ENCODE results near the gene MYO15A.
A peak's percentile ranks its signal among the peaks of the same experiment; 100 is the strongest.

The MYO15A gene

GRCh38 chr17:18076936-18077335 is 31.6 kb upstream of the MYO15A start:
- H3K36me3 ChIP-seq (ENCODE audit: low read depth): no peaks in the 10 kb centered on the region
- no peak overlapping the region for H3K27ac ChIP-seq (ENCODE audit: poor library complexity, severe bottlenecking)
- H3K9me3 ChIP-seq (ENCODE audit: severe bottlenecking): no peaks in the 10 kb centered on the region
- DNase-seq (ENCODE audit: low spot score) (no peak), ATAC-seq (ENCODE audit: low read depth) (no peak)
- H3K27me3 ChIP-seq (ENCODE audit: insufficient read depth, poor library complexity, severe bottlenecking): no peaks in the 10 kb centered on the region
- H3K4me1 ChIP-seq (ENCODE audit: insufficient read depth, poor library complexity, severe bottlenecking): no peaks in the 10 kb centered on the region
- H3K4me3 ChIP-seq (ENCODE audit: severe bottlenecking): no peak overlapping the region
- TF ChIP-seq CTCF (IDR thresholded peaks at IDR 0.05; ENCODE audit: poor library complexity, severe bottlenecking): no peak

DNA sequence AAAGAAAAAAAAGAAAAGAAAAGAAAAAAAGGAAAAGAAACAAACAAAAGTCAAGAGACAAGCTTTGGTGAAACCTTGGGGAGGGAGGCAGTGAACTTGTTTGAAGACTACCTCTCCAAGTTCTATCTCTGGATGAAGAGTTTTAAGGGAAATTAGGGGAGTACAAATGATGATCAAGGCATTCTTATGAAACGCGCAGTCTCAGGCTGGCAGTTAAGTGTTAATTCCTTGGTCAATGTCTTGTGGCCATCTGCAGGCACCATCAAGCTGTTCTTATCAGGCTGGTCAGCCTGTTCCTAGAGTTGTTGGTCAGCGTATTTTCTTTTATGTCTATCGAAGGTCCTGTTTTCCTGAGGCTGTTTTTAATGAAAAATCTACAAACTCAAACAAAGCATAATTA is 29.0 kb upstream of the MYO15A start:
- no peaks in the 10 kb centered on the region for H3K36me3 ChIP-seq (ENCODE audit: low read depth)
- no peak for TF ChIP-seq CTCF (IDR thresholded peaks at IDR 0.05; ENCODE audit: poor library complexity, severe bottlenecking)
- DNase-seq (ENCODE audit: low spot score): no peak

DNA sequence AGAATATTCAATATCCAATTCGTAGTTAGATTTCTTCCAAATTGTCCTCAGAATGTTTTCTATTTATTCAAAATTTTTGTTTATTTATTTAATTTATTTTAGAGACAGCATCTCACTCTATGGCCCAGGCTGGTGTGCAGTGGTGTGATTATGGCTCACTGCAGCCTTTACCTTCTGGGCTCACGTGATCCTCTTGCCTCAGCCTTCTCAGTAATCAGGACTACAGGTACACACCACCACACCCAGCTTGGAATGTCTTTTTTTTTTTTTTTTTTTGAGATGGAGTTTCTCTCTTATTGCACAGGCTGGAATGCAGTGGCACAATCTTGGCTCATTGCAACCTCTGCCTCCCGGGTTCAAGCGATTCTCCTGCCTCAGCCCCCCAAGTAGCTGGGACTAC is 24.3 kb upstream of the MYO15A start:
- no peaks in the 10 kb centered on the region for H3K9me3 ChIP-seq (ENCODE audit: severe bottlenecking)
- no peak overlapping the region for H3K27ac ChIP-seq (ENCODE audit: poor library complexity, severe bottlenecking)
- DNase-seq (ENCODE audit: low spot score): no peak
- no peak overlapping the region for H3K4me3 ChIP-seq (ENCODE audit: severe bottlenecking)
- TF ChIP-seq CTCF (IDR thresholded peaks at IDR 0.05; ENCODE audit: poor library complexity, severe bottlenecking): no peak
- peaks cover 3% of the 10 kb centered on the region for H3K4me1 ChIP-seq (ENCODE audit: insufficient read depth, poor library complexity, severe bottlenecking)
- ATAC-seq (ENCODE audit: low read depth): no peak
- no peaks in the 10 kb centered on the region for H3K36me3 ChIP-seq (ENCODE audit: low read depth)
- H3K27me3 ChIP-seq (ENCODE audit: insufficient read depth, poor library complexity, severe bottlenecking): no peaks in the 10 kb centered on the region

More for the DNA sequence above, 29.0 kb upstream of the MYO15A start:
- Histone ChIP-seq H3K9me3 (ENCODE audit: severe bottlenecking) (no peaks in the 10 kb centered on the region), H3K27ac (ENCODE audit: poor library complexity, severe bottlenecking) (no peak overlapping the region), H3K27me3 (ENCODE audit: insufficient read depth, poor library complexity, severe bottlenecking) (no peaks in the 10 kb centered on the region), H3K4me3 (ENCODE audit: severe bottlenecking) (no peak overlapping the region), H3K4me1 (ENCODE audit: insufficient read depth, poor library complexity, severe bottlenecking) (no peaks in the 10 kb centered on the region)
- no peak for ATAC-seq (ENCODE audit: low read depth)

DNA sequence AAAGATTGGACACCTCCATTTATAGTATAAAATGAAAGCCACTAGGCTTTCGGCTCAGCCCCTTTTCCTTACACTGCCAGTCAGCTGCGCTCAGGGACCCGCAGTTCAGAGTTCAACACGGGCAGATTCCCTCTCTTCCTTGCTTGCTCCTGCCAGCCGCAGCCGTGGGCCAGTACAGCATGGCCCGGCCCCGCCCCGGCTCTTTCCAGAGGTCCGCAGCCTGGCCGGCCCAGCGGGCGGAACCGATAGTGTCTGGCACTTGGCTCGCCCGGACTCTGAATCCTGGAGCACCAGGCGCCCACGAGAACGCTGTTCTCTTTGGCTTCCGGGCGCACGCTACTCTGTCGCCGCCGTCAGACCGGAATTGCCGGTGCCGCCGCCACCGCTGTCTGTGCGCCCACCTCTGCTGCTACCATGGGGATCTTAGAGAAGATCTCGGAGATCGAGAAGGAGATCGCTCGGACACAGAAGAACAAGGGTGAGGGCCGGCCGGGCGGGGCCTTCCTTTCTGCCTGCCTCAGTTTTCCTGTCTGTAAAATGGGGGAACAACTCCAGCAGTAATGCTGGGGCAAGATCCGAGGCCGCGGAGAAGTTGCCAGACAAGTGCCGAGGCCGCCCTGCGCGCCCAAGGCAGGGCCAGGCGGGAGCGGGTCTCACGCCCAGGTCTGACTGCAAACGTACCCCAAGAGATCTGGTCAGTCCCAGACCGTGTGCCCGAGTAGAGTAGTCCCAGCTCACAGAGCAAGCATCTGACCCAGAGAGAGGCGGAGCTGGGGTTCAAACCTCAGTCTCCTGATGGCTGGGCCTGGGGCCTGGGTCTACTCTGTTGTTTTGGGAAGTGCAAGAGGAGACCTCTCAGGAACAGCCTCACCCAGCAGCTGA is 20.7 kb upstream of the MYO15A start, which contains the start of gene DRG2:
DRG2 (plus strand) TSS at position 339 of the 882 bp plus-strand sequence; CDS start at position 415, 76 bp downstream.
- Histone ChIP-seq H3K4me3 (ENCODE audit: severe bottlenecking) (peak within 1 kb of the TSS; percentile 73), H3K4me1 (ENCODE audit: insufficient read depth, poor library complexity, severe bottlenecking) (peaks cover 3% of the 10 kb centered on the region), H3K9me3 (ENCODE audit: severe bottlenecking) (no peaks in the 10 kb centered on the region), H3K27me3 (ENCODE audit: insufficient read depth, poor library complexity, severe bottlenecking) (no peaks in the 10 kb centered on the region), H3K36me3 (ENCODE audit: low read depth) (peaks cover 9% of the 10 kb centered on the region; the same call in 1 of the 2 replicates), H3K27ac (ENCODE audit: poor library complexity, severe bottlenecking) (peak within 1 kb of the TSS; percentile 18)
- DNase-seq (ENCODE audit: low spot score) (peak; percentile 86), ATAC-seq (ENCODE audit: low read depth) (peak; percentile 96)
- TF ChIP-seq CTCF (IDR thresholded peaks at IDR 0.05; ENCODE audit: poor library complexity, severe bottlenecking): no peak

- H3K36me3 ChIP-seq (ENCODE audit: low read depth): peaks cover 19% of the 10 kb centered on the region
- no peaks in the 10 kb centered on the region for H3K9me3 ChIP-seq (ENCODE audit: severe bottlenecking)
- DNase-seq (ENCODE audit: low spot score): no peak
- no peak for ATAC-seq (ENCODE audit: low read depth)
- no peak overlapping the region for H3K27ac ChIP-seq (ENCODE audit: poor library complexity, severe bottlenecking)
- H3K27me3 ChIP-seq (ENCODE audit: insufficient read depth, poor library complexity, severe bottlenecking): no peaks in the 10 kb centered on the region
- peaks cover 3% of the 10 kb centered on the region for H3K4me1 ChIP-seq (ENCODE audit: insufficient read depth, poor library complexity, severe bottlenecking)
- H3K4me3 ChIP-seq (ENCODE audit: severe bottlenecking): no peak overlapping the region
- no peak for TF ChIP-seq CTCF (IDR thresholded peaks at IDR 0.05; ENCODE audit: poor library complexity, severe bottlenecking)
These were observed 18.9 kb upstream of the MYO15A start for GRCh38 chr17:18089613-18090012.
